NCI-H774 (cell line): Measurements from ENCODE around the gene B3GNT9.
"Not testable (repeated sequence)": the region's sequence is repeated elsewhere in the genome, so short reads cannot be mapped to it uniquely, and the experiment has no call there.

Experiments
- DNase-seq: peaks from one replicate; lab custom pipeline; 2025; lab: John Stamatoyannopoulos, UW

B3GNT9 gene

DNA sequence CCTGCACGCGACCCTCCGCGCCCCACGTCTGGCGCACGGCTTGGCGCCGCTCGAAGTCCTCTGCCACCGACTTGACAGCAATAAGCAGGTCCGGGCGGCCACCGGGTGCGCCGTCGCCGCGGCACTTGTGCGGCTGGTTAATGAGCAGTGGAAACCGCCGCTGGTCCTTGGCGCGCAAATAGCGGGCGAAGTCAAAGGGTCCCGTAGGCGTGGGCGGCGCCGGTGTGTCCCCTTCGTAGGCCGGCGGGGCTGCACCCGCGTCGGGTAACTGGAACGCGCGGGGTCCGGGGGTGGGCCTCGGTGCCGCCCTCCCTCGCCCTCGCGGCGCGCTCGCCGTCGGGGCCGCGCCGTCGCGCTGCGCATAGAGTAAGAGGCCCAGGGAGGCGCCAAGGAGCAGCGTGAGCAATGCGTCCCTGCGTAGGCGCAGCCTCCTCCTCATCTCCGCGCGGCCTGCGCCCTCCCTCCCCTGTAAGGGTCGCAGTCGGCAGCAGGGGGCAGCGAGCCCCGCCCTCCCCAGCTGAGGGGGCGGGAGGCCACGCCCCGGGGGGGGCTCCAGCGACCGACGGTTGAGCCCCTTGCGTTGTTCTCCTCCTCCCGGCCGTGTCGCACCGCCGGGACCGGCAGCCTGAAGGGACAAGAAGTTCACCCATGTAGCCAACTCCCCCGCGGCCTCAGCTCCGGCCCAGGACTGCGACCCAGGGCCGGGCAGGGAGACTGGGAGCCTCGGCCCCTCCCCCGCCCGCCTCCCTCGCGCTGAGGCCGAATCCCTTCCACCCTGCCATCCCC, 558 bp downstream of the B3GNT9 start:
- peak; percentile 5 for DNase-seq

DNA sequence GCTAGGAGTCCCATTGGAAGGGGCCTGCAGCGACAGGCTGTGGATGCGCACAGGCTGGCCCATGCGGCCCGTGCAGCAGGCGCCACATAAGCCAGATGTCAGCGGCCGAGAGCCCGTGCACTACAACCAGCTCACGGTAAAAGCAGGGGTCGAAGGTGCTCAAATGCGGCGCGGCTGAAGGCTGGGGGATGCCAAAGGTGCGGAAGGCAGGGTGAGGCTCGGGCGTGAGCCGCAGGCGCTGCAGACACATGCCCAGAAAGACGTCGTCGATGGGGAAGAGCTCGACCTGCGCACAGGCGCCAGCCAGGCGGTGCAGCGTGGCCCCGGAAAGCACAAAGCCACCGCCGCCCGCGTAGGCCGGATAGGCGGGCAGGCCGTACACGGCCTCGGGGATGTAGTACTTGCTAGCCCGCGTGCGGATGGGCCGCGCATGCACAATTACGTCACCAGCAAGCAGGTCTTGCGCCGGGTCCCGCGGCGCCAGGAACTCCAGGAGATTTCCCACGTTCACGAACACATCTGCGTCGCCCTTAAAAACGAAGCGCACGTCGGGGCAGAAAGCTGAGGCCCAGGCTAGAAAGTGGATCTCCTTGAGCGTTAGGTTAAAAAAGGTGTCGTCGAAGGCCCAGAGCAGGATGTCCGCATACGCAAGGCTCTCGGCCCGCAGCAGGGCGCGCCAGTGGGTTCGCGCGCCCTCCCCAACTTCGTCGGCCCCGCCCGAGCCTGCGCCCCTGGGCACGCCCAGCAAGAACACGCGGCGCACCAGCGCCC, 1.3 kb downstream of the B3GNT9 start:
- no peak for DNase-seq

GRCh38 chr16:67148656-67149275, 2.0 kb downstream of the B3GNT9 start:
- DNase-seq, result no peak

DNA sequence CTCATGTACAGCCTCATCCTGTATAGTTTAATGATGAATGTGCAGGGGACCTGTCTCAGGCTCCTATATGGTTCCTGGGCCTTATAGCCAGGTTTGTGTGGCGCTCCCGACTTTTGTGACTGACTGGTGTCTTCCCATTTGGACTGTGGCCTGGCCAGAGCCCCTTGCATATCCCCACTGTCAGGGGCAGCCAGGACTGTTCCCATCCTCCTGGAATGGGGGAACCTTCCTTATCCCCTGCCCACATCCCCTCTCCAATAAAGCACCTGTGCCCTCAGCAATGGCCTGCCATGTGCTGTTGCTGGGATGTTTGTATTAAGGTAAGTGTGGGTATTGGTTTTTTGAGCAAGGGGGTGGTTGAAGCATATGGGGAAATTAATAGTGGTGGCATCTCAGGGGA, 2.6 kb downstream of the B3GNT9 start:
- DNase-seq, result no peak

DNA sequence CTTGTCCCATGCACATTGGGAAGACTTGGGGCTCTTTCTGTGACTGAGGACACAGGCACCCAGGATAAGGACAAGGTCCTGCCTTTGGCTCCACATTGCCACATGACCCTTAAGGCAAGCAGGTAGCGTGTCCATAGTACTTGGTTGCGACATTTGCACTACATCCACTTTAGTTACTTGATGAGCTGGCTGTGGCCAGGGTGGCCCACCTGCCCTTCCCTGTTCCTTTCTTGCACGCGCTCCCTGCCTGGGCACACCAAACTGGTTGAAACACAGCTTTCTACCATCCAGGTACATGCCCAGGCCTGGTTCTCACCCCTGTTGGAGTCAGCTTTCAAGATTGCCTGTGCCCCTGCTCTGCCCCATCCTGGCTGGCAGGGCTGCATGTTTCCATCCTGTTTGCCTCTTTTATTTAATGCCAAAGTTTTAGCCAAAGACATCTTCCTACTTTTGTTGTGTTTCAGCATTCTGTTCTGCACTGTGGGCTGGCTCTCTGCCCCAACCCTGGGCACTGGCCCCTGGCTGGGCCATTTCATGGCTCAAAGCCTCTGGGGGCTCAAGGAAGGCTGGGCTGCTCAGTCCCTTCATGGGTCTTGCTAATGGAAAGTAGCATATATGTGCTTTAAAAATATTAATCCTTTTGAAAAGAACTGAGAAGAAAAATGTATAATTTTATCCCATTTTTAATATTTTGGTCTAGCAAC, 3.2 kb downstream of the B3GNT9 start:
- DNase-seq, result no peak

DNA sequence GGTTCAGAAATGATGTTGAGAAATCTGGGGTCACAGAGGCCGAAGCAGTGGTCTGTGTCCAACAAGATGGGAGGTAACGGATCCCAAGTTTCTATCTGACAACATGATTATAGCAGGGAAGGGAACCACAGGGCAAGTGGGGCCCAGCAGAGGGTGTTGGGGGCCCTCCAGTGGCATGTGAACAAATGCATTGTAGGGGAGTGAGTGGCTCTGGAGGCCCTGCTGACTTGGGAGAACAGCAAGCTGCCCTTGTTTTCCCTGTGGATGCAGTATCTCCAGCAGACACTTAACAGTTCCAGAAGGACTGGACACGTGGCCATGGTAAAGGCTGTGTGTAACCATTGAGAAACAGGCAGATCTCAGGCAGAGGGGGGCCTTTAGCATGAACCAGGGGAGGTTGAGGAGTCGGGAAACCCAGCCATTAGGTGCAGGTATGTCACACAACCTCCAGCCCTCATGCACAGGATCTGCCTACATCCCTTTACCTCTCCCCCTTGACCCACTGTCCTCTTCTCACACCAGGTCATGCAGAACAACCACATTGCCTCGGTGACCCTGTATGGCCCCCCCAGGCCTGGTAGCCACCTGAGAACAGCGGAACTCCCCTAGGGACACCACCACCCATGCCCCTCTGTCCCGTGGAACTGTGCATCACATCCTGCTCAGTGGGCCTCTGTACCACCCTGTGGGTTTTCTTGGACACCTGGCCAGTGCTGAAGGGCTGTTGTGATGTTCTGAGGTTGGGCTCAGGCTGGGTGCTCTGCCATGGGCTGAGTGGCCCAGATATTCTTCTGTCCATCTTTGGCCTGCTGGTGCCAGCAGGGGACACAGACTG, 4.1 kb downstream of the B3GNT9 start:
- no peak for DNase-seq

DNA sequence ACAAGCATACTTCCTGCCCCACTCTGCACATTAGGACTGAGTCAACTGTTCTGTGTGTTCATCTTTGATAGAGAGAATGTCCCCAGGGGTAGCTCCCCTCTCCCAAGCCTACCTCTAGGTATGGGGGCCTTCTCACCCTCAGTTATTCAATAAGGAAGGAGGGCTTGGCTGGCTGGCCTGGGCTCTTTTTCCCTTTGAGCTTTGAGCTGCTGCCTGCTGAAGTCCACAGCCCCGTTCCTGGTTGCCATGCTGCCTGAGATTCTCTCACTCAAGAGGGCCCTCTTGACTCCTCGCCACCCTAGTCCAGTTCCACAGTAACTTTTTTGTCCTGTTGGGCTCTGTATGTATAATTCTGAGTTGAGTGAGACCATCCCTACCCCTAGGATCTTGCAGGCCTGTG, 5.1 kb downstream of the B3GNT9 start:
- no peak for DNase-seq

DNA sequence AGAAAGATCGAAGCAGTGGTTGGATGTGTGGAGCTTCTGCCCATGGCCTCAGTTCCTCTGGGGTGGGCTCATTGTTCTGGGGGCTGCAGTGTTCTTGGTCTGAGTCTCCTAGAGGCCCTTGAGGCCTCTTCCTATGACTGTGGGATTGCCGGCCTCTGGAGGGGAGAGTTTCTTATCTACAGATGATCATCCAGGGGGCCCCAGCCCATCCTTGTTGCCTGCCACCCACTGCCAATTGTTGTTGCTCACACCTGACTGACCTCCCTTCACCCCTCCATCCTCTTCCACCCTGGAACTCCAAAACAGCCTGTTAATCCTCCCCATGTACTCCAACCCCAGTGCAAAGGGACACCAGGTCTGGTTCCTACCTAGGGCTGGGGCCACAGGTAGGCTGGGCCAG, 5.9 kb downstream of the B3GNT9 start:
- DNase-seq, result no peak

GRCh38 chr16:67142342-67142741, 8.5 kb downstream of the B3GNT9 start:
- DNase-seq, result no peak

- no peak for DNase-seq
These were observed 9.4 kb downstream of the B3GNT9 start for GRCh38 chr16:67141391-67141790.

DNA sequence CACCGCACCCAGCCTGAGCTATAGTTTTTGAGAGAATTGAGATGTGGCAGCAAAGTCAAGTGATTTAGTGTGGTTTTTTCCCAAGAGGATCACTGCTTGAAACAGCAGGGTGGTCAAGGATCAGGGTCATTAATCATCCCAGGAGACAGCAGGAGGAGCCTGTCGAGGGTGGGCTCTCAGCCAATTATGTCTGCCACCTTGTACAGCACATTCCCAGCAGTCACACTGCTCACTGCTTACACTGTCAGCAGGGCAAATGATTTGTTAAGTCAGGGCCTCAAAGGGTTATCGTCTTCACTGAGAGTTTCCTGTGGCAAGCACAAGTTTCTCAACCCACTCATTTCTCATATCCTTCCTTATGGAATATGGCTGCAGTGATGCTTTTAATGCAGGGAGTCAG, 13.2 kb downstream of the B3GNT9 start:
- DNase-seq, result no peak

DNA sequence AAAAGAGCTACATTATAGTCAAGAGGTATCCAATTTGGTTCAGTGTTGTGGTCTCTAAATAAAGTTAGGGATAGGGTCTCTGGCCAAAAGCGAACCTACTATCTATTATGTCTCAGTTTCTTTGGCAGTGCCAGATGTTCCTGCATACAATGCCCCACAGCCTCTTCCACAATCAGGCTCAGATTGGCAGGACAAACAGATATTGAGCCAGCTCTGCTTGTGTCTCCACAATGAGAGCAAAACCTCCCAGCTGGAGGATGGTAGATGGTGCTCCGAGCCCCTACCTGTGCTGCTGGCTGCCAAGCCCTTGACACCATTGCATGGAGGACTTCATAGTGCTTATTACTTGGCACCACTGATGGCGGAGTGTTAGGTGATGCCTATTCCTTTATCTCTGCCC, 21.4 kb downstream of the B3GNT9 start:
- no peak for DNase-seq

DNA sequence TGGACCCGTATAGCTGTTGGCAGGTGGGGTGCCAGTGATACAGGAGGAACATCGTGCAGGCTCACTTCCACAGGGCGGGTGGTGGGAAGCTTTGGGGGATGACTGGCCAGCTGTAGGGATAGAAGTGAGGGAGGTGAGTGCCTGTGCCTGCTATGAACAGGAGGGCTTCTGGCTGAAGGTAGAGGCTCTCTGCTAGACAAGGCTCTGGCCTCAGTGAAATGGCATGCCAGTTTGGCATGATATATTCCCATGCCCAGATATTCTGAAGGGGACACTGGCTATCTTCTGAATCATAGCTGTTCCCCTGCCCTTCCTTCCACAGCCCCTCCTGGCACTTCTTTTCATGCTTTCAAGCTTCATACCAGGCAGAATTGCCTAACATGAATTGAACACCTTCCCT, 21.9 kb downstream of the B3GNT9 start:
- no peak for DNase-seq

- no peak for DNase-seq
These were observed 22.4 kb downstream of the B3GNT9 start for GRCh38 chr16:67128417-67128816.

DNA sequence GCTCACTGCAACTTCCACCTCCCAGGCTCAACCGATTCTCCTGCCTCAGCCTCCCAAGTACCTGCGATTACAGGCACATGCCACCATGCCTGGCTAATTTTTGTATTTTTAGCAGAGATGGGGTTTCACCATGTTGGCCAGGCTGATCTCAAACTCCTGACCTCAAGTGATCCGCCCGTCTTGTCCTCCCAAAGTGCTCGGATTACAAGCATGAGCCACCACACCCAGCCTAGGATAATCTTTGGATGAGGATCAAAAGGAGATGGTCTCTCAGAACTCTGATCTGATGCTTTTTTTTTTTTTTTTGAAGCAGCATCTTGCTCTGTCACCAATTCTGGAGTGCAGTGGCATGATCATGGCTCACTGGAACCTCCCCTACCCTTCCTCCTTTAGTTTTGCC, 28.0 kb downstream of the B3GNT9 start:
- DNase-seq, result not testable (repeated sequence)

- no peak for DNase-seq
These were observed 30.8 kb downstream of the B3GNT9 start for GRCh38 chr16:67120025-67120424.

DNA sequence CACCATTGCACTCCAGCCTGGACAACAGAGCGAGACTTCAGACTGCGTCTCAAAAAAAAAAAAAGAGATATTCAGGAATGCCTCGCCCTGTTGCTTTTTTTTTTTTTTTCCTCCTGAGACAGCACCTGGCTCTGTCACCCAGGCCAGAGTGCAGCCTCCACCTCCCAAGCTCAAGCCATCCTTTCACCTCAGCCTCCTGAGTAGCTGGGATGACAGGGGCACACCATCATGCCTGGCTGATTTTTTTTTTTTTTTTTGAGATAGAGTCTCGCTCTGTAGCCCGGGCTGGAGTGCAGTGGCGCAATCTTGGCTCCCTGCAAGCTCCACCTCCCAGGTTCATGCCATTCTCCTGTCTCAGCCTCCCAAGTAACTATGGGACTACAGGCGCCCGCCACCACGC, 33.1 kb downstream of the B3GNT9 start:
- no peak for DNase-seq

DNA sequence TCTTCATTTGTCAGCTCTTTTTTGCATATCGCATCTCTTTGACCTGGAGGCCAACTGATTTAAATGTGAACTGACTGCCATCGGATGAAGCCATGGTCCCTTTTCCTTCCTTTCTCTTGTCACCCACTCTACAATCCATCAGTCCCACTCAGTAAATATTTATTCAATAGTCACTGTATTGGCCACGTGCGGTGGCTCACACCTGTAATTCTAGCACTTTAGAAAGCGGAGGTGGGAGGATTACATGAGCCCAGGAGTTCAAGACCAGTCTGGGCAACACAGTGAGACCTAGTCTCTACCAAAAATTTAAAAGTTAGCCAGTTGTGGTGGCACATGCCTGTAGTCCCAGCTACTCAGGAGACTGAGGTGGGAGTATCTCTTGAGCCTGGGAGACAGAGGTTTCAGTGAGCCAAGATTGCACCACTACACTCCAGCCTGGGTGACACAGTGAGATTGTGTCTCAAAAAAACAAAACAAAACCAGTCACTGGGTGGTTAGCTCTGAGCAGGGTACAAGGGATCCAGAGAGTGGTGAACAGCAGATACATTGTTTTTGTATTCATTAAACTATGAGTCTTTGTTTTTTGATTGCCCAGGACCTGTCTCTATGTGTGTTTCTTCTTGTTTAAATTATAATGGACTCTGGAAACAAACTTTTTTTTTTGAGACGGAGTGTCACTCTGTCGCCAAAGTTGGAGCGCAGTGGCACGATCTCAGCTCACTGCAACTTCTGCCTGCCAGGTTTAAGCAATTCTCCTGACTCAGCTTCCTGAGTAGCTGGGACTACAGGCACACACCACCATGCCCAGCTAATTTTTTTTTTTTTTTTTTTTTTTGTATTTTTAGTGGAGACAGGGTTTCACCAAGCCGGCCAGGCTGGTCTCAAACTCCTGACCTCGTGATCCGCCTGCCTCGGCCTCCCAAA, 34.1 kb downstream of the B3GNT9 start:
- DNase-seq, result no peak

DNA sequence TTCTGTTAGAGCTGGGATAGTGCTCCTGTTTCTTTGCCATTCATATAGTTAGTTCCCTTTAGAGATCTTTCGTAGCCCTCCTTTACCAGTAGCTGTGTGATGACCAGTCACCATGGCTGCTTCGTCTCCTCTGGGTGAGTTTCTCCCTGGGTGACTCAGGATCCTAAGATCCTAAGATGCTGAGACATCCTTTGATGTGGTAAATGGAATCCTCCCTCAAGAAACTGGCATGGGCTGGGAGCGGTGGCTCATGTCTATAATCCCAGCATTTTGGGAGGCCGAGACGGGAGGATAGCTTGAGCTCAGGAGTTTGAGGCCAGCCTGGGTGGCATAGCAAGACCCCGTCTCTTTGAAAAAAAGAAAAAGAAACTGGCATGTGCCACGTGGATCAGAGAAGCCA, 35.2 kb downstream of the B3GNT9 start:
- no peak for DNase-seq

DNA sequence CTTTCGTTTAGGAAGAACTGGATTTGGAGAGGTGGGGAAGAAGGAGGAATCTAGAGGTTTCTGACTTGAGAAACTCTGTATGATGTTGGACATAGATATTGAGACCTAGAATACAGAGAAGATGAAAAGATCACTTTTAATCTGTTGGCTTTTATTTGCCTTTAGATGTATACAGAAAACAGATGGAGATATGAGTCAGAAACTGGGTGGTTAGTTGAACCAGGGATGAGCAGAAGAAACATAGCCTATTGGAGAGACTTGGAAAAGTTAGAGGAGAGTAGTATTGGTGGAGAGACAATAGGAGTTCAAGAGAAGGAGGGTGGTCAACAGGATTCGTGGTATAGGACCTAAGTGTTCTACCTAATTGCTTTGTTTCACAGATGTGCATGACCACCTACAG, 36.0 kb downstream of the B3GNT9 start:
- no peak for DNase-seq
